HepG2 (cell line): ENCODE measurements around the gene SLC7A6OS. TPM values are rescaled to one million over a fixed set of nuclear protein-coding genes. Genes with fewer than 3 reads are reported as not detected.
A peak's percentile ranks its signal among the peaks of the same experiment; 100 is the strongest.

Source experiments
- ELF4 ChIP-seq: sonication (generic); formaldehyde crosslinking; IDR thresholded peaks from 2 replicates; pipeline ENCODE4 v1.5.0; 2020; ENCODE audit warnings: missing genetic modification reagents, mild to moderate bottlenecking, moderate library complexity, borderline replicate concordance
- FOXJ3 ChIP-seq: sonication (generic); formaldehyde crosslinking; IDR thresholded peaks from 2 replicates; pipeline ENCODE4 v1.4.0; 2020; ENCODE audit warnings: missing genetic modification reagents, mild to moderate bottlenecking, borderline replicate concordance
- FOXK1 ChIP-seq: sonication (generic); formaldehyde crosslinking; IDR thresholded peaks from 2 replicates; pipeline ENCODE4 v1.4.0; 2020; ENCODE audit warnings: low read depth, missing genetic modification reagents, borderline replicate concordance
- GFI1 ChIP-seq: sonication (generic); formaldehyde crosslinking; IDR thresholded peaks from 2 replicates; pipeline ENCODE4 v1.5.0; 2020; ENCODE audit warnings: missing genetic modification reagents, mild to moderate bottlenecking, borderline replicate concordance
- HDAC2 ChIP-seq: sonication (generic); formaldehyde crosslinking; IDR thresholded peaks from 2 replicates; pipeline ENCODE4 v1.4.0; 2020; ENCODE audit warnings: missing genetic modification reagents
- HMG20A ChIP-seq: IDR thresholded peaks from 2 replicates; pipeline ENCODE4 v1.6.1; 2016; ENCODE audit warnings: borderline replicate concordance
- JUNB ChIP-seq: sonication (generic); formaldehyde crosslinking; IDR thresholded peaks from 2 replicates; pipeline ENCODE4 v1.8.0; 2022; ENCODE audit warnings: missing genetic modification reagents, mild to moderate bottlenecking, borderline replicate concordance
- KLF11 ChIP-seq: IDR thresholded peaks from 2 replicates; pipeline ENCODE4 v1.6.1; 2016; ENCODE audit warnings: missing compliant biosample characterization
- MAZ ChIP-seq, 2 experiments: sonication (generic) in 1 of 2; formaldehyde crosslinking in 1 of 2; IDR thresholded peaks; 2 replicates each; pipeline versions ENCODE4 v1.5.0 to v1.6.1; 2012 to 2020; ENCODE audit warnings: low read depth in 2 of 2, mild to moderate bottlenecking in 2 of 2, borderline replicate concordance in 1 of 2, improper control_type of control experiment in 1 of 2, low read length in 1 of 2, missing genetic modification reagents in 1 of 2, moderate library complexity in 1 of 2
- NFKBIZ ChIP-seq: IDR thresholded peaks from 2 replicates; pipeline ENCODE4 v1.6.1; 2018; ENCODE audit warnings: missing genetic modification reagents, missing compliant biosample characterization
- PITX1 ChIP-seq: sonication (generic); formaldehyde crosslinking; IDR thresholded peaks from 2 replicates; pipeline ENCODE4 v1.5.1; 2020; ENCODE audit warnings: mild to moderate bottlenecking, missing genetic modification reagents
- RARA ChIP-seq: IDR thresholded peaks from 2 replicates; pipeline ENCODE4 v1.6.1; 2016; ENCODE audit warnings: missing genetic modification reagents, missing compliant biosample characterization
- ZFX ChIP-seq: sonication (generic); formaldehyde crosslinking; IDR thresholded peaks from 2 replicates; pipeline ENCODE4 v1.4.0; 2020; ENCODE audit warnings: mild to moderate bottlenecking, low read depth, missing genetic modification reagents, moderate library complexity
- ZNF121 ChIP-seq: sonication (generic); formaldehyde crosslinking; IDR thresholded peaks from 2 replicates; pipeline ENCODE4 v1.5.0; 2020; ENCODE audit warnings: mild to moderate bottlenecking, missing genetic modification reagents
- ZNF232 ChIP-seq: sonication (generic); formaldehyde crosslinking; IDR thresholded peaks from 2 replicates; pipeline ENCODE4 v1.4.0; 2020; ENCODE audit warnings: missing genetic modification reagents, borderline replicate concordance
- ZNF530 ChIP-seq: sonication (generic); formaldehyde crosslinking; IDR thresholded peaks from 2 replicates; pipeline ENCODE4 v1.5.0; 2020; ENCODE audit warnings: low read depth, mild to moderate bottlenecking, missing genetic modification reagents
- ZNF772 ChIP-seq: sonication (generic); formaldehyde crosslinking; IDR thresholded peaks from 2 replicates; pipeline ENCODE4 v1.5.0; 2020; ENCODE audit warnings: mild to moderate bottlenecking, missing genetic modification reagents
- ZZZ3 ChIP-seq: sonication (generic); formaldehyde crosslinking; IDR thresholded peaks from 2 replicates; pipeline ENCODE4 v1.4.0; 2020; ENCODE audit warnings: missing genetic modification reagents, mild to moderate bottlenecking, borderline replicate concordance
- polyA plus RNA-seq, 8 experiments: library from polyadenylated mRNA; depleted of rRNA in 3 of 8; stranded (reverse) in 7 of 8; unstranded in 1 of 8; fragments of >200 nt; fragmentation: Illumina TruSeq in 4 of 8; extraction: Trizol in 4 of 8; gene quantifications; 2 replicates each; pipeline versions ENCODE4 v1.2.1 to v1.2.3, GENCODE V29; 2011 to 2016; ENCODE audit warnings: low read depth in 4 of 8, missing spikeins in 1 of 8, mixed read lengths in 1 of 8; ENCODE audit not compliant: insufficient read depth in 1 of 8
- total RNA-seq, 5 experiments: library from RNA; depleted of rRNA; stranded (reverse); fragments of >200 nt; fragmentation: Illumina TruSeq; extraction: Trizol; gene quantifications; 2 replicates each; pipeline ENCODE4 v1.2.3, GENCODE V29; 2016; ENCODE audit warnings: low read depth in 1 of 5
- TF ChIP-seq, protein P1 (sequence below): sonication (generic); formaldehyde crosslinking; IDR thresholded peaks from 2 replicates; pipeline ENCODE4 v1.4.0; 2020; ENCODE audit warnings: missing genetic modification reagents
- TF ChIP-seq, protein P2 (sequence below): sonication (generic); formaldehyde crosslinking; IDR thresholded peaks from 2 replicates; pipeline ENCODE4 v1.8.0; 2023; ENCODE audit warnings: mild to moderate bottlenecking, missing genetic modification reagents
- TF ChIP-seq, protein P3 (sequence below): sonication (generic); formaldehyde crosslinking; IDR thresholded peaks from 2 replicates; pipeline ENCODE4 v1.4.0; 2020; ENCODE audit warnings: missing genetic modification reagents, mild to moderate bottlenecking, borderline replicate concordance

The SLC7A6OS gene
- total and polyA plus RNA-seq, 2 of the 13 experiments (the other 11 are each of a cell fraction or from before 2014, with no cell fraction given): 11.2 to 21.5 TPM

GRCh38 chr16:68281368-68282063, 29.2 kb downstream of the SLC7A6OS start (continued):
- no peak for TF ChIP-seq ZNF530 (CRISPR knock-in tag)
- peak; percentile 60; the same call in 1 of the 2 replicates for TF ChIP-seq ZNF121 (CRISPR knock-in tag)
- TF ChIP-seq, protein P1, sequence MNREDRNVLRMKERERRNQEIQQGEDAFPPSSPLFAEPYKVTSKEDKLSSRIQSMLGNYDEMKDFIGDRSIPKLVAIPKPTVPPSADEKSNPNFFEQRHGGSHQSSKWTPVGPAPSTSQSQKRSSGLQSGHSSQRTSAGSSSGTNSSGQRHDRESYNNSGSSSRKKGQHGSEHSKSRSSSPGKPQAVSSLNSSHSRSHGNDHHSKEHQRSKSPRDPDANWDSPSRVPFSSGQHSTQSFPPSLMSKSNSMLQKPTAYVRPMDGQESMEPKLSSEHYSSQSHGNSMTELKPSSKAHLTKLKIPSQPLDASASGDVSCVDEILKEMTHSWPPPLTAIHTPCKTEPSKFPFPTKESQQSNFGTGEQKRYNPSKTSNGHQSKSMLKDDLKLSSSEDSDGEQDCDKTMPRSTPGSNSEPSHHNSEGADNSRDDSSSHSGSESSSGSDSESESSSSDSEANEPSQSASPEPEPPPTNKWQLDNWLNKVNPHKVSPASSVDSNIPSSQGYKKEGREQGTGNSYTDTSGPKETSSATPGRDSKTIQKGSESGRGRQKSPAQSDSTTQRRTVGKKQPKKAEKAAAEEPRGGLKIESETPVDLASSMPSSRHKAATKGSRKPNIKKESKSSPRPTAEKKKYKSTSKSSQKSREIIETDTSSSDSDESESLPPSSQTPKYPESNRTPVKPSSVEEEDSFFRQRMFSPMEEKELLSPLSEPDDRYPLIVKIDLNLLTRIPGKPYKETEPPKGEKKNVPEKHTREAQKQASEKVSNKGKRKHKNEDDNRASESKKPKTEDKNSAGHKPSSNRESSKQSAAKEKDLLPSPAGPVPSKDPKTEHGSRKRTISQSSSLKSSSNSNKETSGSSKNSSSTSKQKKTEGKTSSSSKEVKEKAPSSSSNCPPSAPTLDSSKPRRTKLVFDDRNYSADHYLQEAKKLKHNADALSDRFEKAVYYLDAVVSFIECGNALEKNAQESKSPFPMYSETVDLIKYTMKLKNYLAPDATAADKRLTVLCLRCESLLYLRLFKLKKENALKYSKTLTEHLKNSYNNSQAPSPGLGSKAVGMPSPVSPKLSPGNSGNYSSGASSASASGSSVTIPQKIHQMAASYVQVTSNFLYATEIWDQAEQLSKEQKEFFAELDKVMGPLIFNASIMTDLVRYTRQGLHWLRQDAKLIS: peak; percentile 62
- TF ChIP-seq JUNB (CRISPR knock-in tag): peak; percentile 52; the same call in 1 of the 2 replicates
- peak; percentile 92 for TF ChIP-seq FOXJ3 (CRISPR knock-in tag)
- TF ChIP-seq ZNF232 (CRISPR knock-in tag): peak; percentile 27; the same call in 1 of the 2 replicates
- TF ChIP-seq, protein P2, sequence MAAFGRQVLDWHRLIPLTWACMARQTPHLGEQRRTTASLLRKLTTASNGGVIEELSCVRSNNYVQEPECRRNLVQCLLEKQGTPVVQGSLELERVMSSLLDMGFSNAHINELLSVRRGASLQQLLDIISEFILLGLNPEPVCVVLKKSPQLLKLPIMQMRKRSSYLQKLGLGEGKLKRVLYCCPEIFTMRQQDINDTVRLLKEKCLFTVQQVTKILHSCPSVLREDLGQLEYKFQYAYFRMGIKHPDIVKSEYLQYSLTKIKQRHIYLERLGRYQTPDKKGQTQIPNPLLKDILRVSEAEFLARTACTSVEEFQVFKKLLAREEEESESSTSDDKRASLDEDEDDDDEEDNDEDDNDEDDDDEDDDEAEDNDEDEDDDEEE: peak; percentile 51; the same call in 1 of the 2 replicates
- no peak for TF ChIP-seq MAZ (IDR thresholded peaks at IDR 0.05; ENCODE audit: borderline replicate concordance, low read depth, low read length)
- peak; percentile 73; the same call in 1 of the 2 replicates for TF ChIP-seq MAZ (CRISPR knock-in tag; IDR thresholded peaks at IDR 0.05; ENCODE audit: low read depth)
- peak; percentile 88 for TF ChIP-seq FOXK1 (CRISPR knock-in tag)
- peak; percentile 95 for TF ChIP-seq HMG20A (CRISPR knock-in tag)
- TF ChIP-seq, protein P3, sequence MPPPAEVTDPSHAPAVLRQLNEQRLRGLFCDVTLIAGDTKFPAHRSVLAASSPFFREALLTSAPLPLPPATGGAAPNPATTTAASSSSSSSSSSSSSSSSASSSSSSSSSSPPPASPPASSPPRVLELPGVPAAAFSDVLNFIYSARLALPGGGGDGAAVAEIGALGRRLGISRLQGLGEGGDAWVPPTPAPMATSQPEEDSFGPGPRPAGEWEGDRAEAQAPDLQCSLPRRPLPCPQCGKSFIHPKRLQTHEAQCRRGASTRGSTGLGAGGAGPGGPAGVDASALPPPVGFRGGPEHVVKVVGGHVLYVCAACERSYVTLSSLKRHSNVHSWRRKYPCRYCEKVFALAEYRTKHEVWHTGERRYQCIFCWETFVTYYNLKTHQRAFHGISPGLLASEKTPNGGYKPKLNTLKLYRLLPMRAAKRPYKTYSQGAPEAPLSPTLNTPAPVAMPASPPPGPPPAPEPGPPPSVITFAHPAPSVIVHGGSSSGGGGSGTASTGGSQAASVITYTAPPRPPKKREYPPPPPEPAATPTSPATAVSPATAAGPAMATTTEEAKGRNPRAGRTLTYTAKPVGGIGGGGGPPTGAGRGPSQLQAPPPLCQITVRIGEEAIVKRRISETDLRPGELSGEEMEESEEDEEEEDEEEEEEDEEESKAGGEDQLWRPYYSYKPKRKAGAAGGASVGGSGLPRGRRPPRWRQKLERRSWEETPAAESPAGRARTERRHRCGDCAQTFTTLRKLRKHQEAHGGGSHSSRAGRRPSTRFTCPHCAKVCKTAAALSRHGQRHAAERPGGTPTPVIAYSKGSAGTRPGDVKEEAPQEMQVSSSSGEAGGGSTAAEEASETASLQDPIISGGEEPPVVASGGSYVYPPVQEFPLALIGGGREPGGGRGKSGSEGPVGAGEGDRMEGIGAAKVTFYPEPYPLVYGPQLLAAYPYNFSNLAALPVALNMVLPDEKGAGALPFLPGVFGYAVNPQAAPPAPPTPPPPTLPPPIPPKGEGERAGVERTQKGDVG (CRISPR knock-in tag): 0 out of 2 replicates have a peak, but pooled peaks have one; percentile 76
- peak; percentile 94 for TF ChIP-seq RARA (CRISPR knock-in tag)
- TF ChIP-seq KLF11 (CRISPR knock-in tag): peak; percentile 28; the same call in 1 of the 2 replicates
- TF ChIP-seq ZFX (CRISPR knock-in tag): peak; percentile 61; the same call in 1 of the 2 replicates
- peak; percentile 77; the same call in 1 of the 2 replicates for TF ChIP-seq NFKBIZ
- peak; percentile 80; the same call in 1 of the 2 replicates for TF ChIP-seq ZNF772
- TF ChIP-seq GFI1: peak; percentile 87
- peak; percentile 94 for TF ChIP-seq PITX1 (CRISPR knock-in tag)
- TF ChIP-seq ELF4: no peak
- TF ChIP-seq ZZZ3: 0 out of 2 replicates have a peak, but pooled peaks have one; percentile 21
- peak; percentile 96 for TF ChIP-seq HDAC2
